Loucy (cell line): ENCODE measurements around the gene ITGA8.

Experiments
- CTCF ChIP-seq: fragments of 200-600 bp; sonication (generic); conservative IDR thresholded peaks from 2 replicates; pipeline ENCODE4 v1.5.1; 2014; ENCODE audit warnings: mild to moderate bottlenecking, antibody characterized with exemption, low read length
- EZH2phosphoT487 ChIP-seq: fragments of 200-600 bp; IDR thresholded peaks from 2 replicates; pipeline ENCODE4 v1.6.1; 2018; ENCODE audit warnings: antibody characterized with exemption, mild to moderate bottlenecking, moderate library complexity, borderline replicate concordance

GRCh38 chr10:15542817-15543216, 176.9 kb downstream of the ITGA8 start:
- TF ChIP-seq CTCF (no peak), EZH2phosphoT487 (no peak)
